ENCODE measurements around the gene SMYD3. TPM values are rescaled to one million over a fixed set of nuclear protein-coding genes. Genes with fewer than 3 reads are reported as not detected.

Gene SMYD3
- total RNA-seq, 4 donors from 2014 or later: 10.5 to 36.4 (median 22.5) TPM

DNA sequence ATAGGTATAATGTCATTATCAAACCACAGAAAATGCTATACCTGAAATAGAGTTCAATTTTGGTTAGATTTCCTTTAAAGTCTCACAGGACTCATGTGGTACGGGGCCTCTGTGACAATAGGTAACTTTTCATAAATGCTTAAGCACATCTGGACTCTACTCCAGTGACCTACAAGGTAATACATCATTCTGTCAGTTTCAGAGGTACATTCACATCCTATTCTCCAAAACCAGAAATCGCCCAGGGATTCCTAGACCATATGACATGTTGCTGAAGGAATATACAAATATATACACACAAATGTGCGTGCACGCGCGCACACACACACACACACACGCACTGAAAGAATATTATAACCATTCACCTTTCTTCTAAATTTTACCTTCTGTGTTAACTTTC, 311.8 kb downstream of the SMYD3 start:
- intact Hi-C loops (cut with DNase I; ENCODE audit: low total_unique reads): no loop called here
- no peaks in the 10 kb centered on the region for H3K36me3 ChIP-seq
- no peak for DNase-seq
- H3K4me3 ChIP-seq: no peak overlapping the region
- H3K9me3 ChIP-seq: no peaks in the 10 kb centered on the region
- no peaks in the 10 kb centered on the region for H3K27me3 ChIP-seq
- no peak for TF ChIP-seq CTCF (IDR thresholded peaks at IDR 0.05)
- TF ChIP-seq POLR2A (IDR thresholded peaks at IDR 0.05): no peak
- H3K27ac ChIP-seq: no peak overlapping the region
- no peaks in the 10 kb centered on the region for H3K4me1 ChIP-seq

- Histone ChIP-seq H3K27ac (no peak overlapping the region), H3K36me3 (no peaks in the 10 kb centered on the region), H3K27me3 (no peaks in the 10 kb centered on the region), H3K9me3 (no peaks in the 10 kb centered on the region), H3K4me3 (no peak overlapping the region), H3K4me1 (no peaks in the 10 kb centered on the region)
- DNase-seq: no peak
- no peak for TF ChIP-seq POLR2A (IDR thresholded peaks at IDR 0.05)
- no peak for TF ChIP-seq CTCF (IDR thresholded peaks at IDR 0.05)
- intact Hi-C loops (cut with DNase I; ENCODE audit: low total_unique reads): no loop called here
Measured at GRCh38 chr1:246193537-246193936, 313.5 kb downstream of the SMYD3 start.

- no peak overlapping the region for H3K4me3 ChIP-seq
- intact Hi-C loops (cut with DNase I; ENCODE audit: low total_unique reads): no loop called here
- H3K4me1 ChIP-seq: no peaks in the 10 kb centered on the region
- H3K9me3 ChIP-seq: no peaks in the 10 kb centered on the region
- TF ChIP-seq CTCF (IDR thresholded peaks at IDR 0.05) (no peak), POLR2A (IDR thresholded peaks at IDR 0.05) (no peak)
- no peak for DNase-seq
- no peak overlapping the region for H3K27ac ChIP-seq
- H3K27me3 ChIP-seq: no peaks in the 10 kb centered on the region
- no peaks in the 10 kb centered on the region for H3K36me3 ChIP-seq
Measured at GRCh38 chr1:246189126-246189525, 318.0 kb downstream of the SMYD3 start.

- H3K27me3 ChIP-seq: no peaks in the 10 kb centered on the region
- no peaks in the 10 kb centered on the region for H3K4me1 ChIP-seq
- DNase-seq: no peak
- intact Hi-C loops (cut with DNase I; ENCODE audit: low total_unique reads): no loop called here
- H3K36me3 ChIP-seq: no peaks in the 10 kb centered on the region
- H3K27ac ChIP-seq: no peak overlapping the region
- H3K4me3 ChIP-seq: no peak overlapping the region
- no peaks in the 10 kb centered on the region for H3K9me3 ChIP-seq
- no peak for TF ChIP-seq POLR2A (IDR thresholded peaks at IDR 0.05)
- no peak for TF ChIP-seq CTCF (IDR thresholded peaks at IDR 0.05)
Measured at GRCh38 chr1:246187834-246188372, 319.2 kb downstream of the SMYD3 start.

GRCh38 chr1:246184503-246184902, 322.6 kb downstream of the SMYD3 start:
- H3K27me3 ChIP-seq: no peaks in the 10 kb centered on the region
- intact Hi-C loops (cut with DNase I; ENCODE audit: low total_unique reads): no loop called here
- H3K9me3 ChIP-seq: no peaks in the 10 kb centered on the region
- TF ChIP-seq CTCF (IDR thresholded peaks at IDR 0.05) (no peak), POLR2A (IDR thresholded peaks at IDR 0.05) (no peak)
- DNase-seq: no peak
- no peak overlapping the region for H3K27ac ChIP-seq
- no peak overlapping the region for H3K4me3 ChIP-seq
- H3K4me1 ChIP-seq: no peaks in the 10 kb centered on the region
- H3K36me3 ChIP-seq: no peaks in the 10 kb centered on the region
